GM19452 (cell line): ENCODE results near the gene CDH13.

Experiments
- ATAC-seq: cut with Tn5 transposase; IDR thresholded peaks from one replicate; pipeline ENCODE4 v1.9.1; 2021; ENCODE audit not compliant: unreplicated experiment

CDH13 gene

GRCh38 chr16:83215406-83216001 lies 588.7 kb downstream of the CDH13 start:
- ATAC-seq, result no peak

- ATAC-seq, result no peak
Measured at GRCh38 chr16:83219285-83219684, 592.5 kb downstream of the CDH13 start.

- no peak for ATAC-seq
Measured at GRCh38 chr16:83220066-83220465, 593.3 kb downstream of the CDH13 start.

GRCh38 chr16:83224642-83225041 lies 597.9 kb downstream of the CDH13 start:
- ATAC-seq, result no peak

GRCh38 chr16:83227336-83227735 lies 600.6 kb downstream of the CDH13 start:
- no peak for ATAC-seq

- no peak for ATAC-seq
Measured at GRCh38 chr16:83231729-83232128, 605.0 kb downstream of the CDH13 start.

GRCh38 chr16:83233153-83233552 lies 606.4 kb downstream of the CDH13 start:
- ATAC-seq, result no peak

- ATAC-seq, result no peak
Measured at GRCh38 chr16:83238949-83239691, 612.4 kb downstream of the CDH13 start.

- ATAC-seq, result no peak
Measured at GRCh38 chr16:83244057-83244456, 617.3 kb downstream of the CDH13 start.

- ATAC-seq, result no peak
Measured at GRCh38 chr16:83245061-83245460, 618.3 kb downstream of the CDH13 start.

GRCh38 chr16:83247767-83248372 lies 621.1 kb downstream of the CDH13 start:
- no peak for ATAC-seq

GRCh38 chr16:83248735-83249463 lies 622.1 kb downstream of the CDH13 start:
- no peak for ATAC-seq

GRCh38 chr16:83253521-83253920 lies 626.8 kb downstream of the CDH13 start:
- no peak for ATAC-seq

GRCh38 chr16:83258366-83258928 lies 631.7 kb downstream of the CDH13 start:
- no peak for ATAC-seq

- no peak for ATAC-seq
Measured at GRCh38 chr16:83266848-83267553, 640.2 kb downstream of the CDH13 start.

GRCh38 chr16:83268169-83268568 lies 641.4 kb downstream of the CDH13 start:
- no peak for ATAC-seq

GRCh38 chr16:83269048-83269447 lies 642.3 kb downstream of the CDH13 start:
- ATAC-seq, result no peak

- no peak for ATAC-seq
Measured at GRCh38 chr16:83269541-83269940, 642.8 kb downstream of the CDH13 start.

GRCh38 chr16:83270061-83270460 lies 643.3 kb downstream of the CDH13 start:
- no peak for ATAC-seq

- no peak for ATAC-seq
Measured at GRCh38 chr16:83270640-83271039, 643.9 kb downstream of the CDH13 start.

GRCh38 chr16:83271123-83271522 lies 644.4 kb downstream of the CDH13 start:
- ATAC-seq, result no peak
